Measurements from ENCODE around the gene CRTC3. TPM values are rescaled to one million over a fixed set of nuclear protein-coding genes. Genes with fewer than 3 reads are reported as not detected.

CRTC3 gene
- total and polyA plus RNA-seq, 2 donors (not counting 3 experiments of a cell fraction or from before 2014, with no cell fraction given): 16.2 to 26.4 TPM

- Histone ChIP-seq H3K9ac (replicated peaks; ENCODE audit: extremely low read depth, insufficient read depth, low read length) (no peak overlapping the region), H2AFZ (ENCODE audit: low read depth, low read length) (peak overlapping the region; percentile 43), H3K4me3 (replicated peaks in 1 of 3; ENCODE audit: insufficient read depth in 1 of 3, low read depth in 1 of 3, low read length in 3 of 3) (no peak overlapping the region), H3K36me3 (ENCODE audit: control insufficient read depth in 2 of 2, extremely low read depth in 1 of 2, insufficient read depth in 2 of 2, low read length in 2 of 2) (no peaks in the 10 kb centered on the region), H3K4me2 (ENCODE audit: insufficient read depth, low read length) (no peak overlapping the region), H4K20me1 (replicated peaks; ENCODE audit: control insufficient read depth, extremely low read depth, insufficient read depth, low read length) (no peaks in the 10 kb centered on the region), H3K4me1 (ENCODE audit: control insufficient read depth, extremely low read depth, insufficient read depth, low read length) (peaks cover 7% of the 10 kb centered on the region), H3K79me2 (ENCODE audit: control insufficient read depth, insufficient read depth, low read length) (no peaks in the 10 kb centered on the region), H3K27me3 (ENCODE audit: control insufficient read depth in 2 of 2, insufficient read depth in 2 of 2, low read length in 2 of 2) (no peaks in the 10 kb centered on the region), H3K27ac (ENCODE audit: insufficient read depth, low read depth, low read length) (peak overlapping the region; percentile 23), H3K9me1 (replicated peaks; ENCODE audit: control insufficient read depth, extremely low read depth, insufficient read depth, low read length) (no peaks in the 10 kb centered on the region), H3K9me3 (replicated peaks; ENCODE audit: control insufficient read depth, insufficient read depth, low read length) (no peaks in the 10 kb centered on the region)
- intact Hi-C loops (cut with micrococcal nuclease): no loop called here
- TF ChIP-seq, protein P1, sequence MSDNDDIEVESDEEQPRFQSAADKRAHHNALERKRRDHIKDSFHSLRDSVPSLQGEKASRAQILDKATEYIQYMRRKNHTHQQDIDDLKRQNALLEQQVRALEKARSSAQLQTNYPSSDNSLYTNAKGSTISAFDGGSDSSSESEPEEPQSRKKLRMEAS (IDR thresholded peaks at IDR 0.05; ENCODE audit: insufficient read depth, insufficient read length): no peak
- TF ChIP-seq EZH2 (IDR thresholded peaks at IDR 0.05; ENCODE audit: borderline replicate concordance, low read depth, low read length, severe bottlenecking) (no peak), POLR2AphosphoS5 (IDR thresholded peaks at IDR 0.05; ENCODE audit: insufficient read depth, low read depth, low read length) (no peak), JUN (IDR thresholded peaks at IDR 0.05; ENCODE audit: borderline replicate concordance, insufficient read depth, insufficient read length, low read depth) (peak; percentile 7), CTCF (IDR thresholded peaks at IDR 0.05; ENCODE audit: extremely low read depth in 1 of 2, insufficient read depth in 1 of 2, low read depth in 1 of 2, low read length in 2 of 2) (no peak), MYC (IDR thresholded peaks at IDR 0.05; ENCODE audit: low read depth, low read length) (no peak), POLR2A (IDR thresholded peaks at IDR 0.05; ENCODE audit: low read depth, low read length) (no peak), GATA2 (IDR thresholded peaks at IDR 0.05; ENCODE audit: insufficient read depth, insufficient read length, low read depth, low read length) (peak; percentile 81), FOS (IDR thresholded peaks at IDR 0.05; ENCODE audit: borderline replicate concordance, insufficient read depth, low read length) (peak; percentile 35)
- DNase-seq (ENCODE audit: low read depth, low spot score): peak; percentile 28
- CTCF ChIA-PET: interaction anchor here (1.3 to 2.4 kb wide), 3 partner anchors 11 to 34 kb away, joined by 3 to 10 read pairs (median 5); no protein-coding TSS in a partner anchor
- dilution Hi-C loops (cut with MboI; ENCODE audit: extremely low pct_ligation_motif_present, low sequenced_read_pairs): no loop called here
- peak; percentile 75 for FAIRE-seq
- POLR2A ChIA-PET: no interaction called here
- BruUV-seq (replicated peaks): no TSS peak
Measured at GRCh38 chr15:90681480-90681879, 151.8 kb downstream of the CRTC3 start.
